ACHN (cell line): Measurements from ENCODE around the gene ALPK1.
A peak's percentile ranks its signal among the peaks of the same experiment; 100 is the strongest.

Source experiments
- DNase-seq: peaks from one replicate; pipeline ENCODE4 v3.0.0-alpha.2; 2015
- in situ Hi-C: cut with HindIII; loops from 2 replicates; pipeline ENCODE4 v1.10.0; 2017; ENCODE audit warnings: low sequenced_read_pairs, low pct_ligation_motif_present, low pct_unique_long_range_greater_than_20kb

Gene ALPK1

GRCh38 chr4:112321776-112322684 is 24.9 kb downstream of the ALPK1 start:
- in situ Hi-C loops = no loop called here
- peak; percentile 56 for DNase-seq

- DNase-seq = no peak
- in situ Hi-C loops = no loop called here
Observed at GRCh38 chr4:112322866-112323265, 25.7 kb downstream of the ALPK1 start.

GRCh38 chr4:112325530-112325929 is 28.4 kb downstream of the ALPK1 start:
- DNase-seq = no peak
- in situ Hi-C loops = no loop called here

- peak; percentile 54 for DNase-seq
- in situ Hi-C loops = no loop called here
Observed at GRCh38 chr4:112327965-112328733, 31.0 kb downstream of the ALPK1 start.

- in situ Hi-C loops = no loop called here
- DNase-seq = no peak
Observed at GRCh38 chr4:112328734-112329130, 31.6 kb downstream of the ALPK1 start.

GRCh38 chr4:112329672-112330375 is 32.7 kb downstream of the ALPK1 start:
- DNase-seq = no peak
- in situ Hi-C loops = no loop called here

GRCh38 chr4:112330921-112331320 is 33.8 kb downstream of the ALPK1 start:
- in situ Hi-C loops = no loop called here

GRCh38 chr4:112332398-112332797 is 35.2 kb downstream of the ALPK1 start:
- no peak for DNase-seq
- in situ Hi-C loops = no loop called here

More at GRCh38 chr4:112330921-112331320, 33.8 kb downstream of the ALPK1 start:
- no peak for DNase-seq

- in situ Hi-C loops = no loop called here
- DNase-seq = no peak
Observed at GRCh38 chr4:112340023-112340422, 42.9 kb downstream of the ALPK1 start.

GRCh38 chr4:112341033-112341432 is 43.9 kb downstream of the ALPK1 start:
- no peak for DNase-seq
- in situ Hi-C loops = no loop called here

- no peak for DNase-seq
- in situ Hi-C loops = no loop called here
Observed at GRCh38 chr4:112343330-112344080, 46.3 kb downstream of the ALPK1 start.

- peak; percentile 20 for DNase-seq
- in situ Hi-C loops = no loop called here
Observed at GRCh38 chr4:112348488-112349158, 51.5 kb downstream of the ALPK1 start.

GRCh38 chr4:112352736-112353135 is 55.6 kb downstream of the ALPK1 start:
- no peak for DNase-seq
- in situ Hi-C loops = no loop called here

- DNase-seq = no peak
- in situ Hi-C loops = no loop called here
Observed at GRCh38 chr4:112355662-112356061, 58.5 kb downstream of the ALPK1 start.

GRCh38 chr4:112357453-112357852 is 60.3 kb downstream of the ALPK1 start:
- in situ Hi-C loops = no loop called here
- DNase-seq = no peak

GRCh38 chr4:112357897-112358296 is 60.7 kb downstream of the ALPK1 start:
- DNase-seq = no peak
- in situ Hi-C loops = no loop called here

- no peak for DNase-seq
- in situ Hi-C loops = no loop called here
Observed at GRCh38 chr4:112358415-112358814, 61.2 kb downstream of the ALPK1 start.
